ENCODE results near the gene SETD1A. TPM values are rescaled to one million over a fixed set of nuclear protein-coding genes. Genes with fewer than 3 reads are reported as not detected.

Gene SETD1A
- total RNA-seq, 1 experiment from 2014 or later = 2.2 TPM

- Histone ChIP-seq H3K27ac (no peak overlapping the region), H3K36me3 (peaks cover 42% of the 10 kb centered on the region), H3K4me3 (no peak overlapping the region), H3K4me1 (replicated peaks) (peaks cover 5% of the 10 kb centered on the region), H3K9me3 (replicated peaks) (no peaks in the 10 kb centered on the region), H3K27me3 (replicated peaks) (no peaks in the 10 kb centered on the region)
- DNase-seq (ENCODE audit: low read depth in 1 of 2, low spot score in 2 of 2) = no peak
Measured at GRCh38 chr16:30985401-30986128, 28.0 kb downstream of the SETD1A start.

GRCh38 chr16:30986129-30986991 lies 28.8 kb downstream of the SETD1A start:
- no peaks in the 10 kb centered on the region for H3K9me3 ChIP-seq (replicated peaks)
- no peak for DNase-seq (ENCODE audit: low read depth in 1 of 2, low spot score in 2 of 2)
- H3K36me3 ChIP-seq = peaks cover 34% of the 10 kb centered on the region
- no peaks in the 10 kb centered on the region for H3K27me3 ChIP-seq (replicated peaks)
- no peak overlapping the region for H3K27ac ChIP-seq
- H3K4me1 ChIP-seq (replicated peaks) = peaks cover 5% of the 10 kb centered on the region
- no peak overlapping the region for H3K4me3 ChIP-seq

- no peak for DNase-seq (ENCODE audit: low read depth in 1 of 2, low spot score in 2 of 2)
- Histone ChIP-seq H3K27me3 (replicated peaks) (no peaks in the 10 kb centered on the region), H3K4me1 (replicated peaks) (peaks cover 5% of the 10 kb centered on the region), H3K27ac (no peak overlapping the region), H3K36me3 (peaks cover 23% of the 10 kb centered on the region), H3K9me3 (replicated peaks) (no peaks in the 10 kb centered on the region), H3K4me3 (no peak overlapping the region)
Measured at GRCh38 chr16:30987581-30988190, 30.1 kb downstream of the SETD1A start.

GRCh38 chr16:30989469-30990047 lies 32.0 kb downstream of the SETD1A start:
- DNase-seq (ENCODE audit: low read depth in 1 of 2, low spot score in 2 of 2) = no peak

GRCh38 chr16:30990105-30990504 lies 32.6 kb downstream of the SETD1A start:
- peaks cover 3% of the 10 kb centered on the region for H3K4me1 ChIP-seq (replicated peaks)
- no peak overlapping the region for H3K27ac ChIP-seq
- no peak for DNase-seq (ENCODE audit: low read depth in 1 of 2, low spot score in 2 of 2)
- H3K4me3 ChIP-seq = no peak overlapping the region
- peaks cover 2% of the 10 kb centered on the region; the same call in 1 of the 2 replicates for H3K36me3 ChIP-seq
- H3K27me3 ChIP-seq (replicated peaks) = no peaks in the 10 kb centered on the region
- no peaks in the 10 kb centered on the region for H3K9me3 ChIP-seq (replicated peaks)

More at GRCh38 chr16:30989469-30990047, 32.0 kb downstream of the SETD1A start:
- Histone ChIP-seq H3K27me3 (replicated peaks) (no peaks in the 10 kb centered on the region), H3K4me3 (no peak overlapping the region), H3K4me1 (replicated peaks) (peaks cover 5% of the 10 kb centered on the region), H3K27ac (no peak overlapping the region), H3K36me3 (peaks cover 6% of the 10 kb centered on the region), H3K9me3 (replicated peaks) (no peaks in the 10 kb centered on the region)

GRCh38 chr16:30991052-30991451 lies 33.5 kb downstream of the SETD1A start:
- Histone ChIP-seq H3K4me1 (replicated peaks) (no peaks in the 10 kb centered on the region), H3K9me3 (replicated peaks) (no peaks in the 10 kb centered on the region), H3K27ac (no peak overlapping the region), H3K4me3 (no peak overlapping the region), H3K36me3 (no peaks in the 10 kb centered on the region), H3K27me3 (replicated peaks) (no peaks in the 10 kb centered on the region)
- no peak for DNase-seq (ENCODE audit: low read depth in 1 of 2, low spot score in 2 of 2)

GRCh38 chr16:30992276-30992780 lies 34.8 kb downstream of the SETD1A start:
- Histone ChIP-seq H3K9me3 (replicated peaks) (no peaks in the 10 kb centered on the region), H3K27me3 (replicated peaks) (no peaks in the 10 kb centered on the region), H3K36me3 (no peaks in the 10 kb centered on the region), H3K27ac (no peak overlapping the region), H3K4me3 (no peak overlapping the region), H3K4me1 (replicated peaks) (peaks cover 9% of the 10 kb centered on the region)
- DNase-seq (ENCODE audit: low read depth in 1 of 2, low spot score in 2 of 2) = no peak

GRCh38 chr16:30992931-30993816 lies 35.6 kb downstream of the SETD1A start:
- H3K9me3 ChIP-seq (replicated peaks) = no peaks in the 10 kb centered on the region
- DNase-seq (ENCODE audit: low read depth in 1 of 2, low spot score in 2 of 2) = peak in 1 of 2 experiments; percentile 39
- H3K27me3 ChIP-seq (replicated peaks) = no peaks in the 10 kb centered on the region
- no peaks in the 10 kb centered on the region for H3K36me3 ChIP-seq
- peaks cover 18% of the 10 kb centered on the region for H3K4me1 ChIP-seq (replicated peaks)
- no peak overlapping the region for H3K4me3 ChIP-seq
- no peak overlapping the region for H3K27ac ChIP-seq

GRCh38 chr16:30995927-30996323 lies 38.4 kb downstream of the SETD1A start:
- Histone ChIP-seq H3K4me1 (replicated peaks) (peaks cover 23% of the 10 kb centered on the region), H3K9me3 (replicated peaks) (no peaks in the 10 kb centered on the region), H3K4me3 (peak overlapping the region; percentile 44; the same call in 1 of the 2 replicates), H3K27me3 (replicated peaks) (no peaks in the 10 kb centered on the region), H3K36me3 (no peaks in the 10 kb centered on the region), H3K27ac (no peak overlapping the region)
- no peak for DNase-seq (ENCODE audit: low read depth in 1 of 2, low spot score in 2 of 2)

GRCh38 chr16:30996324-30996984 lies 38.9 kb downstream of the SETD1A start:
- DNase-seq (ENCODE audit: low read depth in 1 of 2, low spot score in 2 of 2) = peak; percentile 30 to 47
- Histone ChIP-seq H3K9me3 (replicated peaks) (no peaks in the 10 kb centered on the region), H3K36me3 (no peaks in the 10 kb centered on the region), H3K27me3 (replicated peaks) (no peaks in the 10 kb centered on the region), H3K4me1 (replicated peaks) (peaks cover 23% of the 10 kb centered on the region), H3K4me3 (peak overlapping the region; percentile 44), H3K27ac (peak overlapping the region; percentile 69)

GRCh38 chr16:30996985-30997724 lies 39.6 kb downstream of the SETD1A start:
- no peaks in the 10 kb centered on the region for H3K27me3 ChIP-seq (replicated peaks)
- peak; percentile 76 to 86 for DNase-seq (ENCODE audit: low read depth in 1 of 2, low spot score in 2 of 2)
- no peaks in the 10 kb centered on the region for H3K9me3 ChIP-seq (replicated peaks)
- peak overlapping the region; percentile 77 for H3K27ac ChIP-seq
- H3K4me1 ChIP-seq (replicated peaks) = peaks cover 23% of the 10 kb centered on the region
- peak overlapping the region; percentile 44 for H3K4me3 ChIP-seq
- no peaks in the 10 kb centered on the region for H3K36me3 ChIP-seq

Measured in SJSA1 (cell line).